HG02970 (cell line): ENCODE measurements around the gene FBXL15.
A peak's percentile ranks its signal among the peaks of the same experiment; 100 is the strongest.

Source experiments
- ATAC-seq: cut with Tn5 transposase; IDR thresholded peaks from one replicate; pipeline ENCODE4 v1.9.1; 2021; ENCODE audit warnings: mild to moderate bottlenecking, moderate library complexity, moderate number of reproducible peaks; ENCODE audit not compliant: unreplicated experiment, low FRiP score

Gene FBXL15

GRCh38 chr10:102420714-102421506, at the start of gene FBXL15:
Gene FBXL15, plus strand, starts transcription at chr10:102420836. Its CDS starts 294 bp downstream, at chr10:102421130.
- ATAC-seq, result peak; percentile 69

- no peak for ATAC-seq
Observed at GRCh38 chr10:102371295-102371694, 49.3 kb upstream of the FBXL15 start.

- ATAC-seq, result no peak
Observed at GRCh38 chr10:102375250-102375649, 45.4 kb upstream of the FBXL15 start.

GRCh38 chr10:102375867-102376266, 44.8 kb upstream of the FBXL15 start:
- ATAC-seq, result no peak

GRCh38 chr10:102376901-102377300, 43.7 kb upstream of the FBXL15 start:
- ATAC-seq, result no peak

- no peak for ATAC-seq
Observed at GRCh38 chr10:102379383-102379782, 41.3 kb upstream of the FBXL15 start.

GRCh38 chr10:102381983-102382382, 38.7 kb upstream of the FBXL15 start:
- ATAC-seq, result no peak

GRCh38 chr10:102382871-102383270, 37.8 kb upstream of the FBXL15 start:
- no peak for ATAC-seq

GRCh38 chr10:102384053-102384452, 36.6 kb upstream of the FBXL15 start:
- no peak for ATAC-seq

- no peak for ATAC-seq
Observed at GRCh38 chr10:102384606-102385429, 35.8 kb upstream of the FBXL15 start.

GRCh38 chr10:102389894-102390293, 30.7 kb upstream of the FBXL15 start:
- no peak for ATAC-seq

GRCh38 chr10:102392306-102392705, 28.3 kb upstream of the FBXL15 start:
- ATAC-seq, result no peak

GRCh38 chr10:102393411-102394078, 27.1 kb upstream of the FBXL15 start:
- ATAC-seq, result no peak

- peak; percentile 83 for ATAC-seq
Observed at GRCh38 chr10:102394079-102394800, 26.4 kb upstream of the FBXL15 start.

GRCh38 chr10:102394801-102395399, 25.7 kb upstream of the FBXL15 start:
- ATAC-seq, result peak; percentile 8

GRCh38 chr10:102395400-102396316, 25.0 kb upstream of the FBXL15 start, which contains the start of gene NFKB2:
Gene NFKB2, plus strand, starts transcription at chr10:102395705. Its CDS starts 255 bp downstream, at chr10:102395960.
- peak; percentile 24 for ATAC-seq

- ATAC-seq, result no peak
Observed at GRCh38 chr10:102396317-102396650, 24.4 kb upstream of the FBXL15 start.

- no peak for ATAC-seq
Observed at GRCh38 chr10:102396730-102397151, 23.9 kb upstream of the FBXL15 start.
